DOHH2 (cell line): Measurements from ENCODE around the gene OTUD7B.

Experiments used
- CTCF ChIP-seq: fragments of 200-600 bp; sonication (generic); IDR thresholded peaks from one replicate; pipeline ENCODE4 v1.5.1; 2014; ENCODE audit warnings: antibody characterized with exemption, mild to moderate bottlenecking, low read depth, low read length; ENCODE audit not compliant: poor library complexity, severe bottlenecking
- EZH2phosphoT487 ChIP-seq: fragments of 200-600 bp; sonication (generic); IDR thresholded peaks from 2 replicates; pipeline ENCODE4 v1.6.1; 2017; ENCODE audit warnings: borderline replicate concordance, mild to moderate bottlenecking, antibody characterized with exemption, low read length, moderate library complexity, mixed read lengths

GRCh38 chr1:149931212-149931790, 79.2 kb downstream of the OTUD7B start:
- TF ChIP-seq CTCF (no peak), EZH2phosphoT487 (no peak)
